Activated CD4-positive, CD25-positive, alpha-beta regulatory T cell treated with anti-CD3 and anti-CD28 coated beads, Interleukin-2, amount 50 U/mL, for 16 hours (primary cell): Measurements from ENCODE around the gene CNTD1.

Experiments used
- DNase-seq: peaks from one replicate; pipeline ENCODE4 v3.0.0-alpha.2; 2020; ENCODE audit warnings: low read depth, low spot score

CNTD1 gene

DNA sequence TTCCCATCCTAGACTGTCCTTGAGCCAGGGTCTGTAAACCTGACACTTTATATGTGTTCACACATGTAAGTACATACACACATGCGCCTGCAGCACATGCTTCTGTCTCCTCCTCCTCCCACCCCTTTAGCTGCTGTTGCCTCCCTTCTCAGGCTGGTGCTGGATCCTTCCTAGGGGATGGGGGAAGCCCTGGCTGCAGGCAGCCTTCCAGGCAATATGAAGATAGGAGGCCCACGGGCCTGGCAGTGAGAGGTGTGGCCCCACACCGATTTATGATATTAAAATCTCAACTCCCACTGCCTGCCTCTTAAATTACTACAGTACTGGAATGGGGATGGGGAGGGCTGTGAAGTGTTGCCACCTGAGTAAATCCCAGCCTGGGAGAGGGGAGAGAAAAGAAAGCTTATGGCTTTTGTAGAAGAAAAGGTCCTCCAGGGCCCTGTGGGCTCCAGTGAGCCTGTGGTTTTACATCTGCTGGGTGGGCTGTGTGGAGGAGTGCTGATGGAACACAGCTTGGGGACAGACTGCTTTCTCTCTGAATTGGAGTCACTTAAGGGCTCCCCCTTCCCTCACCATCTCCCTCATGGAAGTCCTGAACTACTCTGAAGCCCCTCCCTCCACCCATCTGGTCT lies 19.2 kb upstream of the CNTD1 start:
- no peak for DNase-seq

DNA sequence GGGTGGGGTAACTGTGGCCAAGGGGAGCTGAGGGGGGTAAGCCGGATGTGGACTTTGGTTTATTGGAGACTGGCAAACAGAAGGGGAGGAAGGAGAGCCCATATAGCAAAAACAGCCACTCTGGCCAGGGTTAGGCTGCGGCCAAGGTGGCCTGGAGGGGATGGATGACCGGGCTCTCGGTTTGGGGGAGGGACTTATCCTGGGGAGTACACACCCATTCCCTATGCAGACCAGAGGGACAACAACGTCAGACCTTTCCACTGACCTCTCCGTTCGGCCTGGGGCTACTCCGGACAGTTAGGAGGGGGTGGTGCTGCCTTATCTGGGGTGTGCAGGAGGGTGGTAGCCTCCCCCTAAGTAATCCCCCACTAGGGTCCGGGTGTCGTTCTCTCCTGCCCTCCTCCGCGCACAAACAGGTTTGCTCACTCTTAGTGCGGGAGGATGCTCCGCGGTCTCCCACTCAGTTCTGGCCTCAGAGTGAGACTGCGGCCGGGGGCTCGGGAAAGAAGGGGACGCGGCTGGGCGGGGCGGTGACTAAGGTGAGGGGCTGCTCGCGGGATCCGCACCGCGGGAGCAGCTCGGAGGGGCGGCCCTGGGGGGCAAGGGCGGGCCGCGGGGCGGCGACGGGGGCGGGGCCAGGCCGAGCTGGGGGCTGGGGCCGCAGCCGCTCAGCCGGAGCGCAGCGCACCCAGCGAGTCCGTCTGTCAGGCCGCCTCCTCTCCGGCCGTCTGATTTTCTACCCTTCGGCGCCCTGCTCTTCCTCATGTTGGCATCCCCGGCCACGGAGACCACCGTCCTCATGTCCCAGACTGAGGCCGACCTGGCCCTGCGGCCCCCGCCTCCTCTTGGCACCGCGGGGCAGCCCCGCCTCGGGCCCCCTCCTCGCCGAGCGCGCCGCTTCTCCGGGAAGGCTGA lies 18.5 kb upstream of the CNTD1 start, which contains the start of gene WNK4:
Gene WNK4, plus strand, starts transcription at position 675 of the 915 bp plus-strand sequence. Its CDS starts 89 bp downstream, at position 764.
- no peak for DNase-seq

GRCh38 chr17:42780851-42781638 lies 17.6 kb upstream of the CNTD1 start:
- DNase-seq = no peak

- no peak for DNase-seq
Measured at GRCh38 chr17:42781639-42782165, 17.0 kb upstream of the CNTD1 start.

DNA sequence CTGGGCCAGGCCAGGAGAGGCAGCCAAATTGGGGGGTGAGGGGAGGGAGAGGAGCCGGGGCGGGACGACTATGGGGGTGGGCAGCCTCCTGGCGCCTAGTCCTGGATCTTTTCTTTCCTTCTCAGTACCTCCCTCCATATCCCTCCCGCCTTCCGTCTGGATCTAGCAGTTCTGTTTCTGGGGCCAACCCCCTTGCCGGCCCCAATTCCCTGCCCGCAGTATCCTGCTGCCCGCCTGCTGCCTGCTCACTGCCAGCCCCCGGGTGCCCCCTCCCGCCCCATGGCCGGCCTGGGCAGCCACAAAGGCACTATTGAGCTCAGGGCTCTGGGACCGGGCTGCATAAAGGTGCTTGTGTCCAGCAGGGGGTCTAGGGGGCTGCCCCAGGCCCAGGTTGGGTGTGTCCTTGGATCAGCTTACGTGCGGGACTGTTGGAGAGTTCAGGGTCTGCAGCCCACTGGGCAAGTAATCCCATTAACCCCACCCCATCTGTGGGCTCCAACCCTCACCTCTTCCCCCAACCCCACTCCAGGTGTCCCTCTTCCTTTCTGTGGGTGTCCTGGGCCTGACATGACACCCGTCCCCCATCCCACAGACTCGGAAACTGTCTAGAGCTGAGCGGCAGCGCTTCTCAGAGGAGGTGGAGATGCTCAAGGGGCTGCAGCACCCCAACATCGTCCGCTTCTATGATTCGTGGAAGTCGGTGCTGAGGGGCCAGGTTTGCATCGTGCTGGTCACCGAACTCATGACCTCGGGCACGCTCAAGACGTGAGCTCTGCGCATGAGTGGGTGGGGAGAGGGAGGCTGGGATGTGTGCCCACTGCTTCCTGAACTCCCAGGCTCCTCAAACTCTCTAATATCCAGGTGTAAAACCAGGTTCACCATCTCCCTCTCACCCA lies 16.2 kb upstream of the CNTD1 start:
- no peak for DNase-seq

DNA sequence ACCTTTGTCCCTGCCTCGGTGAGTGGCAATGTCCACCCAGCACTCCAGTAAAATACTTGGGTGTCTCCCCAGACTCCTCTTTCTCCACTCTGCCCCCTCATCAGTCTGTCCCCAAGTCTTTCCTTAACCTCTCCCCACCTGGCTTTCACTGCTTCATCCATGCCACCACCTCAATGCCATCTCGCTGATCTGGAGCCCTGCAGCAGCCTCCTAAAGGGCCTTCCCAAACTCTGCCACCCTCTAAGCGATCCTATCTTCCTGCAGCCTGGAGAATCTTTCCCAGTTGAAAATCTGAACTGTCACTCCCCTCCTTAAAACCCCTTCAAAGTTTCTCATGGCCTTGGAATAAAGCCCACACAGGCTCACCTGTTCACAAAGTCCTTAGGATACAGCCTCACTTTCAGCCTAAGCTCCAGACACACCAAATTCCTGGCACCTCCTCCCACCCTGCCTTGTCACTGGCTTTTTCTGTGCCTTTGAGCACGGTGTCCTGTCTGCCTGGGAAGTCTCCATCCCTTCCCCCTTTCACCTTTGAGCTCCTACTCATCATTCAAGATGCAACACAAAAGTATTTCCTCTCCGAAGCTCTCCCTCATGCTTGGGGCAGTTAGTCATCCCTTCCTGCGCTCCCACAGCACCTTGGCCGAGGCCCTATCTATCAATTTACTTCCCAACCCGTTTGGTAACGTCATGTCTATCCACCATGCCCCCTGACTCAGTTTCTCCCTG lies 15.4 kb upstream of the CNTD1 start:
- DNase-seq = no peak

GRCh38 chr17:42783791-42784138 lies 14.9 kb upstream of the CNTD1 start:
- DNase-seq = no peak

GRCh38 chr17:42784409-42784808 lies 14.3 kb upstream of the CNTD1 start:
- DNase-seq = no peak

DNA sequence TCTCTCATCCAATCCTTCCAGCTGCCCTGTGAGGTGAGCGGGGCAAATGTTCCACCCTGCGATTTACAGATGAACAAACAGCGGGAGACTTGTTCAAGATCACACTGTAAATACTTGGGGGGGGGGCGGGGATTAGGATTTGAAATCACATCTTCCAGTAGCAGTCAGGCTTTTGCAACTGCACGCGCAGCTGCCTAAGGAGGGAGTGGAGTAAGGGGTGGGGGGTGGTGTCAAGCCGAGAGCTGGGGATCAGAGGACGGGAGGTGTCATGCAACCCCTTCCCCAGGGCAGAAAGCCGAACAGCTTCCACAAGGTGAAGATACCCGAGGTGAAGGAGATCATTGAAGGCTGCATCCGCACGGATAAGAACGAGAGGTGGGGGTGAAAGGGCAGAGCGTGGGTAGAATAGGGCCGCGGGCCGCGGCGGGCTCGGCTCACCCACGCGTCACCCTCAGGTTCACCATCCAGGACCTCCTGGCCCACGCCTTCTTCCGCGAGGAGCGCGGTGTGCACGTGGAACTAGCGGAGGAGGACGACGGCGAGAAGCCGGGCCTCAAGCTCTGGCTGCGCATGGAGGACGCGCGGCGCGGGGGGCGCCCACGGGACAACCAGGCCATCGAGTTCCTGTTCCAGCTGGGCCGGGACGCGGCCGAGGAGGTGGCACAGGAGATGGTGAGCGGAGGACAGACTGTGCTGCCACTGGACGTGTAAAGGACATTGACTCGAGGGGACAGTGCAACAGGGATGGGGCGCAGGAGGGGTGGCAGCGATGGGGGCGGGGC lies 13.7 kb upstream of the CNTD1 start:
- DNase-seq = no peak

- DNase-seq = no peak
Measured at GRCh38 chr17:42787266-42787665, 11.4 kb upstream of the CNTD1 start.

DNA sequence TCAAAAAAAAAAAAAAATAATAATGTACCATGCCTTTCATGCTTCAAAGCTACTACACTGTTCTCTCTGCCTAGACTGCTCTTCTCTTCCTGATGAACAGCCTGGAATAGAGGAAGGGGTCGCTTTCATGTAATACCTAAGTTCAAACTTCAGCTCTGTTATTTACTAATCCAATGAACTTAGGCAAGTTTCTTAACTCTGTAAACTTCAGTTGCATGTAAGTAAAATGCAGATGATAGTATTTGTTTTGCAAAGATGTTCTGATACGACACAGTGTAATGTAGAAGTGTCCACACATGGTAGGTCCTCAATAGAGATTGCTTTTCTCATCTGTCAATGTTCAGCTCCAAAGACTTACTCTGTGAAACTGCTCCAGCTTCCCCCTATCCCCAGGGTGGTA lies 6.7 kb upstream of the CNTD1 start:
- no peak for DNase-seq

GRCh38 chr17:42792545-42792944 lies 6.1 kb upstream of the CNTD1 start:
- no peak for DNase-seq

DNA sequence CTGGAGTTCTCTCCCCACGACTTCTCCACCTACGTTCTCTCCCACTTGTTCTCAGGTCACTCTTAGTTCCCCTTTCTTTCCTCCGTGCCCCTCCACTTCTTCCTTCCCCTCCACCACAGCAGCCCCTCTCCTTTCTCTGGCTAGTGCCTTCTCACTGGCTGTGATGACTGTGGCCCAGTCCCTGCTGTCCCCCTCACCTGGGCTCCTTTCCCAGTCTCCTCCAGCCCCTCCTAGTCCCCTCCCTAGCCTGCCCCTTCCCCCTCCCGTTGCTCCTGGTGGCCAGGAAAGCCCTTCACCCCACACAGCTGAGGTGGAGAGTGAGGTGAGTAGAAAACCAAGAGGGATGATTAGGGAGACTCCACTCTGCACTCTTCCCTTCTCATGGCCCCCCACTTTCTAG lies 3.6 kb upstream of the CNTD1 start:
- DNase-seq = no peak

- DNase-seq = no peak
Measured at GRCh38 chr17:42795465-42795864, 3.2 kb upstream of the CNTD1 start.

DNA sequence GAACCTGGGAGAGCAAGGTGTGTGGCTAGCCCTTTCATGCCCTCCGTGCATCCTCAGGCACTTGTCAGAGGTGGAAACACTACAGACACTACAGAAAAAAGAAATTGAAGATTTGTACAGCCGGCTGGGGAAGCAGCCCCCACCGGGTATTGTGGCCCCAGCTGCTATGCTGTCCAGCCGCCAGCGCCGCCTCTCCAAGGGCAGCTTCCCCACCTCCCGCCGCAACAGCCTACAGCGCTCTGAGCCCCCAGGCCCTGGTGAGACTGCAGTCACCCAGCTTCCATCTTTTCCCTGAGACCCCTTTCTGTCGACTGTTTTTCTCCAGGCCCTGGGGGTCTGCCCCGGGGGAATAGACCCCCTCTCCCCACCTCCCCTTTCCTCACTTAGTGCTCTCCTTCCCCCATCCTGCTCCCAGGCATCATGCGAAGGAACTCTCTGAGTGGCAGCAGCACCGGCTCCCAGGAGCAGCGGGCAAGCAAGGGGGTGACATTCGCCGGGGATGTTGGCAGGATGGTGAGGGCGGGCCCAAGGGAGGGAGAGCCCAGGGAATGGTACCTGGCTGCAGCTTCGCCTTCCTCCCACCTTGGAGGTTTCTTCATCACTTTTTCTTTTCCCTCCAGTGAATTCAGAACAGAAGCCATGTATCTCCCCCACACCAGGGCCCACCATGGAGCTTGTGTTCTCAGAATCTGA lies 2.4 kb upstream of the CNTD1 start:
- no peak for DNase-seq

- no peak for DNase-seq
Measured at GRCh38 chr17:42797067-42798007, 1.3 kb upstream of the CNTD1 start.

DNA sequence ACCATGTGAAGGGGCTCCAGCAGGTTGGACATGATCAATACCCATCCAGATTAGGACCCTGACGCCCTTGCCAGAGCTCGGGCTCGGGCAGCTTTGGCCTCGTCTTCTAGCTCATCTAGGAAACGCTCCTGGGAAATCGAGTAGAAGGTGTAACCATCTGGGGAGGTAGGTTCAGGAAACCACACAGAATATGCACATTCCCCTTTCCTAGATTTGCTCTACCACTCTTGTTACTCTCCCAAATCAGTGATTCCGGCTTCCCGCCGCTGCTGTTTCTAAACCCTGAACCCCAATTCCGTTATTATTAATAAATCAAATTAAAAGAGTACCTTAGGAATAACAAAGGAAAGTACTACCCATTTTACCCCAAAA lies 664 bp upstream of the CNTD1 start:
- DNase-seq = no peak
